Progenitor cell of endocrine pancreas (in vitro differentiated cells): Measurements from ENCODE around the gene SLC16A1. TPM values are rescaled to one million over a fixed set of nuclear protein-coding genes. Genes with fewer than 3 reads are reported as not detected.
"Not testable (repeated sequence)": the region's sequence is repeated elsewhere in the genome, so short reads cannot be mapped to it uniquely, and the experiment has no call there.

Source experiments
- DNase-seq: peaks from one replicate; pipeline ENCODE4 v3.0.0; 2021; ENCODE audit warnings: low spot score; ENCODE audit not compliant: unreplicated experiment
- H3K27ac Mint-ChIP-seq: 2 replicates; pipeline ENCODE4 v1.8.0; 2021; ENCODE audit warnings: mild to moderate bottlenecking, moderate library complexity, mixed read lengths
- H3K27me3 Mint-ChIP-seq: 2 replicates; pipeline ENCODE4 v1.8.0; 2021; ENCODE audit warnings: mixed read lengths
- H3K36me3 Mint-ChIP-seq: 2 replicates; pipeline ENCODE4 v1.8.0; 2022; ENCODE audit warnings: mixed read lengths; ENCODE audit not compliant: insufficient read depth
- H3K4me1 Mint-ChIP-seq: 2 replicates; pipeline ENCODE4 v1.8.0; 2021; ENCODE audit warnings: low read depth, mixed read lengths
- H3K4me3 Mint-ChIP-seq: 2 replicates; pipeline ENCODE4 v1.8.0; 2021; ENCODE audit warnings: low read depth, mild to moderate bottlenecking, moderate library complexity, mixed read lengths
- H3K9me3 Mint-ChIP-seq: 2 replicates; pipeline ENCODE4 v1.8.0; 2021; ENCODE audit warnings: low read depth, mixed read lengths
- total RNA-seq: library from RNA; stranded (reverse); gene quantifications from 2 replicates; pipeline ENCODE4 v1.2.1, GENCODE V29; 2021
- TF ChIP-seq, protein P1 (sequence below): fragments of 200-600 bp; sonication (generic); IDR thresholded peaks from one replicate; pipeline ENCODE4 v1.5.0; 2021; ENCODE audit warnings: antibody characterized with exemption, mild to moderate bottlenecking; ENCODE audit not compliant: unreplicated experiment

Gene SLC16A1
- total RNA-seq, 1 donor from 2014 or later = 65.0 TPM

GRCh38 chr1:112997781-112998180, 41.8 kb upstream of the SLC16A1 start:
- Mint-ChIP-seq H3K4me1 (peaks cover 2% of the 10 kb centered on the region), H3K4me3 (no peak overlapping the region), H3K27ac (no peak overlapping the region), H3K27me3 (no peaks in the 10 kb centered on the region), H3K36me3 (no peaks in the 10 kb centered on the region), H3K9me3 (no peaks in the 10 kb centered on the region)
- no peak for DNase-seq
- TF ChIP-seq, protein P1, sequence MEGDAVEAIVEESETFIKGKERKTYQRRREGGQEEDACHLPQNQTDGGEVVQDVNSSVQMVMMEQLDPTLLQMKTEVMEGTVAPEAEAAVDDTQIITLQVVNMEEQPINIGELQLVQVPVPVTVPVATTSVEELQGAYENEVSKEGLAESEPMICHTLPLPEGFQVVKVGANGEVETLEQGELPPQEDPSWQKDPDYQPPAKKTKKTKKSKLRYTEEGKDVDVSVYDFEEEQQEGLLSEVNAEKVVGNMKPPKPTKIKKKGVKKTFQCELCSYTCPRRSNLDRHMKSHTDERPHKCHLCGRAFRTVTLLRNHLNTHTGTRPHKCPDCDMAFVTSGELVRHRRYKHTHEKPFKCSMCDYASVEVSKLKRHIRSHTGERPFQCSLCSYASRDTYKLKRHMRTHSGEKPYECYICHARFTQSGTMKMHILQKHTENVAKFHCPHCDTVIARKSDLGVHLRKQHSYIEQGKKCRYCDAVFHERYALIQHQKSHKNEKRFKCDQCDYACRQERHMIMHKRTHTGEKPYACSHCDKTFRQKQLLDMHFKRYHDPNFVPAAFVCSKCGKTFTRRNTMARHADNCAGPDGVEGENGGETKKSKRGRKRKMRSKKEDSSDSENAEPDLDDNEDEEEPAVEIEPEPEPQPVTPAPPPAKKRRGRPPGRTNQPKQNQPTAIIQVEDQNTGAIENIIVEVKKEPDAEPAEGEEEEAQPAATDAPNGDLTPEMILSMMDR = no peak

GRCh38 chr1:112995890-112996289, 39.9 kb upstream of the SLC16A1 start:
- TF ChIP-seq, protein P1 = no peak
- Mint-ChIP-seq H3K4me3 (no peak overlapping the region), H3K27me3 (no peaks in the 10 kb centered on the region), H3K4me1 (peaks cover 2% of the 10 kb centered on the region), H3K27ac (no peak overlapping the region), H3K9me3 (no peaks in the 10 kb centered on the region), H3K36me3 (no peaks in the 10 kb centered on the region)
- DNase-seq = no peak

DNA sequence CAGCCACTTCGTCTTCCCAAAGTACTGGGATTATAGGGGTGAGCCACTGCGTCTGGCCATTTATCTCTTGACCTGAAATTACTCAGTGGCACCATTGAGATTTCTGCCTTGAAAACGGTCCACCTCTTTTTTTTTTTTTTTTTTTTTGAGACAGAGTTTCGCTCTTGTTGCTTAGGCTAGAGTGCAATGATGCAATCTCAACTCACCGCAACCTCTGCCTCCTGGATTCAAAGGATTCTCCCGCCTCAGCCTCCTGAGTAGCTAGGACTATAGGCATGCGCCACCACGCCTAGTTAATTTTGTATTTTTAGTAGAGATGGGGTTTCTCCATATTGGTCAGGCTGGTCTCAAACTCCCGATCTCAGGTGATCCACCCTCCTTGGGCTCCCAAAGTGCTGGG, 39.0 kb upstream of the SLC16A1 start:
- DNase-seq = not testable (repeated sequence)

DNA sequence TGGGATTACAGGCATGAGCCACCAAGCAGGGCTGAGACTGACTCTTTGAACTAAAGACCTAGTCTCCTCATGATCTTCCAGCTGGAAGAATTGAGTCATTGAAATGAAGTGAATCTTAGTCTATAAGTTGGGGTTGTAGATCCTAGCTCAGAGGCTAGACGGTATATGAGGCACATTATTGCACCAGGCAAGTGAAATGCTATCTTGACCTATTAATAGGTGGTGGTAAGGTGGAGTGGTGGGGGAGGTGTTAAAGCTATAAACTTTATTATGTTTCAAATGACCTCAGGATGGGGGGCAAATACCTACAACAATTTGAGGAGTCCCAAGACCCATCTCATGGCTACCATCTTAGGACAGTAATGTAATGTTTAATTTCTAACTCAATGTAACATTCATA, 36.8 kb upstream of the SLC16A1 start:
- Mint-ChIP-seq H3K27me3 (no peaks in the 10 kb centered on the region), H3K36me3 (no peaks in the 10 kb centered on the region), H3K4me1 (peaks cover 2% of the 10 kb centered on the region), H3K4me3 (no peak overlapping the region), H3K27ac (no peak overlapping the region), H3K9me3 (no peaks in the 10 kb centered on the region)
- DNase-seq = no peak
- TF ChIP-seq, protein P1 = no peak

More for the DNA sequence above, 39.0 kb upstream of the SLC16A1 start:
- H3K27ac Mint-ChIP-seq, H3K9me3 Mint-ChIP-seq, H3K27me3 Mint-ChIP-seq, H3K36me3 Mint-ChIP-seq, H3K4me1 Mint-ChIP-seq, H3K4me3 Mint-ChIP-seq: not testable (repeated sequence)

- Mint-ChIP-seq H3K4me1 (peaks cover 2% of the 10 kb centered on the region), H3K27ac (no peak overlapping the region), H3K27me3 (no peaks in the 10 kb centered on the region), H3K4me3 (no peak overlapping the region), H3K9me3 (no peaks in the 10 kb centered on the region), H3K36me3 (no peaks in the 10 kb centered on the region)
- no peak for DNase-seq
- TF ChIP-seq, protein P1 = no peak
Measured at GRCh38 chr1:112991402-112992120, 35.6 kb upstream of the SLC16A1 start.

DNA sequence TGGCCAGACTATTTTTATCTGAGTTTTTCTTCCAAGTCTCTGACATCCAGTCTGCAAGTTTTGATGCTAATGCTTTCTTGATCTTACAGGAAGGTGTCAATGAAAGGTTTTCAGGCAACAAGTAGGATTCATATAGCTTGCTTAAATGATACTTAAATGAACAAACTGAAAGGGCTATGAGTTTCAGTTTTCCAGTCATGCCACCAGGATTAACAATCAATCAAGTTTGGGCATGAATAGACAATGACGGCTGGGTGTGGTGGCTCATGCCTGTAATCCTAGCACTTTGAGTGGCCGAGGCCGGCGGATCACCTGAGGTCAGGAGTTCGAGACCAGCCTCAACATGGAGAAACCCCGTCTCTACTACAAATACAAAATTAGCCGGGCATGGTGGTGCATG, 34.3 kb upstream of the SLC16A1 start:
- H3K27ac Mint-ChIP-seq = no peak overlapping the region
- H3K36me3 Mint-ChIP-seq = no peaks in the 10 kb centered on the region
- H3K4me3 Mint-ChIP-seq = no peak overlapping the region
- H3K9me3 Mint-ChIP-seq = no peaks in the 10 kb centered on the region
- H3K27me3 Mint-ChIP-seq = no peaks in the 10 kb centered on the region
- no peak for DNase-seq
- TF ChIP-seq, protein P1 = no peak
- H3K4me1 Mint-ChIP-seq = no peaks in the 10 kb centered on the region
